GM19372 (cell line): ENCODE results near the gene FAM237A.

ENCODE experiments used
- ATAC-seq: cut with Tn5 transposase; IDR thresholded peaks from one replicate; pipeline ENCODE4 v1.9.1; 2021; ENCODE audit warnings: mild to moderate bottlenecking, low read depth, moderate library complexity; ENCODE audit not compliant: unreplicated experiment

FAM237A gene

GRCh38 chr2:206642075-206643025, at the start of gene FAM237A:
Gene FAM237A (plus strand): TSS chr2:206642487. CDS start chr2:206644237, 1,750 bp downstream.
- ATAC-seq: no peak

GRCh38 chr2:206597717-206598218, 44.5 kb upstream of the FAM237A start:
- ATAC-seq: no peak

GRCh38 chr2:206603243-206603642, 39.0 kb upstream of the FAM237A start:
- ATAC-seq: no peak

- no peak for ATAC-seq
Observed at GRCh38 chr2:206610451-206610850, 31.8 kb upstream of the FAM237A start.

- no peak for ATAC-seq
Observed at GRCh38 chr2:206611191-206611590, 31.1 kb upstream of the FAM237A start.

DNA sequence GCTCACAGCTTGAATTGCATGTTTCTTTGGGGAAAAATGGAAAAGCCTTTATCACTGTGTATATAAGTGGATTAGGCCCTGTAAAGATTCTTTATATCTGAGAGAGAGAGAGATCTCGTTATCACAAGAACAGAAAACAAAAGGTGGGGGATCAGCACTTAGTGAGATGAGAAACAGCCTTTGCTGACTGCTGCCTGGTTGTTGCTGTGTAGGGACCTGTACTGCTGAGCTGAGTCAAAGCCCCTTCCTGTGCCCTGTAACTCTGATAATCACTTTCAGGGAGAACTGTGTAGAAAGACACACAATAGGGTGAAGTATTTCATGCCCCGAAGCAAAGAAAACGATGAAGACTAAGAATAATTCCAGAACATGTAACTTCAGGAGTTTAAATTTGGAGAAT, 30.6 kb upstream of the FAM237A start:
- no peak for ATAC-seq

DNA sequence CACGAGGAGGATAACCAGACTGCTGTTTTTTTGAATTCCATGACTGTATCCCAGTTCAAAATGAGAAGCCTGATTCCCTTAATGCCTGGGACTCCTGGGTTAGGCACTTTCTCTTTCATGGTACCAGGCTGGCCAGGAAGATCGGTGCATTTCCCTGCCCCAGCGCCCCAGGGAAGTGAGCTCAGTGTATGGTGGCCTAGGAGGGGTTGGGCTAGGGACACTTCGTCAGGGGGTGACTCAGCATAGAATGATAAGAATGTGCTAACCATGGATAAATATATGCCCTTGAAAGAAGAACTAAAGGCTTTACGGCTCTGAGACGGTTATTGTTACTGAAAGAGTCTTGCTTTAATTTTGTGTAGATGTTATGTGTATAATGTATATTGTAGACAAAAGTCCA, 27.5 kb upstream of the FAM237A start:
- no peak for ATAC-seq

GRCh38 chr2:206615417-206616089, 26.7 kb upstream of the FAM237A start:
- ATAC-seq: no peak

GRCh38 chr2:206616151-206616550, 26.1 kb upstream of the FAM237A start:
- no peak for ATAC-seq

DNA sequence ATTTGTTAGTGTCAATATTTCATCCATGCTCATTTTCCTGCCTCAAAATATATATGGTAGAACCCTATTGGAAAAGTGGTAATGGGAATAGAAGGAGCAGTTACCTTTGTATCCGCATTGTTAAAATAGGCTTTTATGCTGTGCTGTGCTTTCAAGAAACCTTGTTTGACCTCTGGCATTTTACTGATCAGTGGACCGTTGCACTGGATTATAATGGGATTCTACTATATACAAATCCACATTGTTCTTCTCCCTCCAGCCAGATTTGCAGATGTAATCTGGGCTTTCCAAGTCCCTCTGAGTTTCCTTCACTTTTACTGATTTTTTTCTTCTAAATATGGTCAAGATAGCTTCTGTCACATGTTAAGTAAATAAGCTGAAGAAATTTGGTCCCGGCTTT, 23.3 kb upstream of the FAM237A start:
- ATAC-seq: no peak

- no peak for ATAC-seq
Observed at GRCh38 chr2:206626108-206626507, 16.2 kb upstream of the FAM237A start.

DNA sequence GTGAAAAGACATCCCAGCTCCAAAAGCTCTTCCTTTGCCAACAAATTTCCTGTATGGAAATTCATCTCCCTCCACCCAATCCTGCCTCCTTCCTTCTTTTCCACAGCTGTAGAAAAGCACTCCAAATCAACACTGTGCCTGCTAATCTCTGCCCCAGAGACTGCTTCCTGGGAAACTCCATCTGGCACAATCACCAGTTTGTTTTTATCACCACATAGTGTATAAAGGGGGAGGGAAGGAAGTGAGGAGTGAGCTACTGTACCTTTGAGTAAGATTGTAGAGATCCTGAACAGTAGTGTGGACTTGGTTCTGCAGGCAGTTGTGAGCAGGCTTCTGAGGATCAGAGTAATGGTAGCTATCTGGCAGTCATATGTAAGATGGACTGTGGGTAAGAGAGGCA, 14.7 kb upstream of the FAM237A start:
- ATAC-seq: no peak

GRCh38 chr2:206631340-206631739, 10.9 kb upstream of the FAM237A start:
- ATAC-seq: no peak

- ATAC-seq: no peak
Observed at GRCh38 chr2:206635015-206635414, 7.3 kb upstream of the FAM237A start.

DNA sequence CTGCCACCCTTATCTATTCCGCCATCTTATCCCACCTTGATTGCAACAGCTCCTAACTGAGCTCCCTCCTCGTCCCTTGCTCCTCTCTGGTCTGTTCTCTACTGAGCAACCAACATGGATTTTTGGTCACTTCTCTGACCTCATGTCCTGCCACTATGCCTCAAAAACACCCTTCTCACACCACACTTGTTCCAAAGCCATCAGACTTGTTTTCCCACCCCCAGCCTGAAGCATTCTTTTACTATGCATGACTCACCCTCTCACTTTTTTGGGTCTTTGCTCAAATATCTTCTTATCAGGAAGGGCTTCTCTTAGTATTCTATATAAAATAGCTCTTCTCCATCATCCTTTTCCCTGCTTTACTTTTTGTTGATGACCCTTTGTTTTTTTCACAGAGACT, 2.7 kb upstream of the FAM237A start:
- ATAC-seq: no peak

- ATAC-seq: no peak
Observed at GRCh38 chr2:206641226-206641625, 1.1 kb upstream of the FAM237A start.

GRCh38 chr2:206647985-206648384, 5.7 kb downstream of the FAM237A start:
- ATAC-seq: no peak

GRCh38 chr2:206657087-206657486, 14.8 kb downstream of the FAM237A start:
- ATAC-seq: no peak

GRCh38 chr2:206665251-206665650, 23.0 kb downstream of the FAM237A start:
- no peak for ATAC-seq

DNA sequence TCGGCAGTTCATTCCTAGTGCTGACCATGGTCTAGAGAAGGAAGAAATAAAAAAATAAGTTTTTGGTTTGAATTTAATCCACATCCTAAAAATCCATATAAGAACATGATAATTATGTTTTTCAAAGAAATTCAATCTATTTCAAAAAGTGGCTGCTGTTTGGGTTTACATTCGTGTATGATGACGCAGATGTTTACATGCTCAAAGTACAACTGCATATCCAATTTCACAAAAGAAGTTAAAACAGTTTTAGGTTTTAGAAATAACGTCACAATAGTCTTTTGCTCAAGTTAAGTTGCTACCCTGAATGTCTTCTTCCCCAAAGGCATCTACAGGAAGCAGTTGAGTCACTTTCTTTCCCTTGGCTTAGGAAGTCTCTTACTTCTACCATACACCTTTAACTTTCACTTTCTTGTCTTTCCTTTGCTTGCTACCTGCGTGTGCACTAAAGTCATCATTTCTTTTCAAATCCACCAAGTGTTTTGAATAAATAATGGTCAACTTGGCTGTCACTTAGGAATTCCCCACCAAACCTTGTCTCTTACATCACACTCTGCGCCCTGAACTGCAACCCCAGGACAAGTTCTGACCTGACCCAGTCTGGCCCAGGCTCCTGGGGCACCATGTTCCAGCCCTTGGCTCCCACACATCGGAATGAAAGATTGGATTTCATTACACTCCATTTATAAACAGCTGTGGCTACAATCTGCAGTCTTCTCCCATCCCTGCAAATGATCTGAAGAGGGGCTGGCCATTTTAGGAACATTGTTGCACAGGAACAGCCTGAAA, 28.4 kb downstream of the FAM237A start:
- ATAC-seq: no peak

DNA sequence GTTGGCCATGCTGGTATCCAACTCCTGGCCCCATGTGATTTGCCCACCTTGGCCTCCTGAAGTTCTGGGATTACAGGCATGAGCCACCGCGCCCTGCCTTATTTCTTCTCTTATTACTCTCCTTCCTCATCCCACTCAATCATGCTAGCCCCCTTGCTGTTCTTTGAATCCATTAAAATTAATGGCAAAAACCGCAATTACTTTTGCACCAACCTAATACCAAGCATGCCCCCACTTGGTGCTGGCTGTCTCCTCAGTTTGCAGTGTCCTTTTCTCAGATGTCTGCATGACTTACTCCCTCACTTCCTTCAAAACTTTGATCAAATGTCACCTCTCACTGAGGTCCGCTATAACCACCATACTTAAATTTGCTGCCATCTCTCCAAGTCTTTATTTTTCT, 41.3 kb downstream of the FAM237A start:
- ATAC-seq: no peak
